CD4-positive, alpha-beta T cell treated with Interleukin-15 for 1 hour (primary cell): ENCODE measurements around the gene DOCK7.
"Not testable (repeated sequence)": the region's sequence is repeated elsewhere in the genome, so short reads cannot be mapped to it uniquely, and the experiment has no call there.

Experiments used
- DNase-seq: peaks from one replicate; pipeline ENCODE4 v3.0.0-alpha.2; 2020

Gene DOCK7

GRCh38 chr1:62601457-62601856 is 86.7 kb downstream of the DOCK7 start:
- no peak for DNase-seq

- DNase-seq = no peak
Observed at GRCh38 chr1:62599044-62599443, 89.1 kb downstream of the DOCK7 start.

GRCh38 chr1:62597281-62597680 is 90.9 kb downstream of the DOCK7 start, which contains the start of gene ANGPTL3:
TSS of gene ANGPTL3 (plus strand) at chr1:62597520. CDS start at chr1:62597567, 47 bp downstream.
- DNase-seq = no peak

GRCh38 chr1:62595647-62596046 is 92.5 kb downstream of the DOCK7 start:
- DNase-seq = no peak

GRCh38 chr1:62593825-62594394 is 94.3 kb downstream of the DOCK7 start:
- DNase-seq = no peak

- no peak for DNase-seq
Observed at GRCh38 chr1:62590970-62591368, 97.2 kb downstream of the DOCK7 start.

GRCh38 chr1:62590255-62590969 is 97.8 kb downstream of the DOCK7 start:
- DNase-seq = no peak

GRCh38 chr1:62589321-62589720 is 98.9 kb downstream of the DOCK7 start:
- no peak for DNase-seq

- no peak for DNase-seq
Observed at GRCh38 chr1:62588000-62588399, 100.2 kb downstream of the DOCK7 start.

GRCh38 chr1:62585469-62586155 is 102.6 kb downstream of the DOCK7 start:
- DNase-seq = no peak

- DNase-seq = no peak
Observed at GRCh38 chr1:62573675-62574074, 114.5 kb downstream of the DOCK7 start.

GRCh38 chr1:62572476-62572875 is 115.7 kb downstream of the DOCK7 start:
- DNase-seq = no peak

- not testable (repeated sequence) for DNase-seq
Observed at GRCh38 chr1:62571517-62571916, 116.7 kb downstream of the DOCK7 start.

GRCh38 chr1:62567926-62568325 is 120.3 kb downstream of the DOCK7 start:
- DNase-seq = not testable (repeated sequence)

GRCh38 chr1:62567182-62567581 is 121.0 kb downstream of the DOCK7 start:
- not testable (repeated sequence) for DNase-seq

GRCh38 chr1:62561306-62561705 is 126.9 kb downstream of the DOCK7 start:
- no peak for DNase-seq

- DNase-seq = no peak
Observed at GRCh38 chr1:62544570-62544969, 143.6 kb downstream of the DOCK7 start.

GRCh38 chr1:62541048-62541447 is 147.1 kb downstream of the DOCK7 start:
- DNase-seq = no peak

GRCh38 chr1:62539028-62539447 is 149.1 kb downstream of the DOCK7 start:
- no peak for DNase-seq

- DNase-seq = no peak
Observed at GRCh38 chr1:62536865-62537264, 151.3 kb downstream of the DOCK7 start.

- DNase-seq = no peak
Observed at GRCh38 chr1:62530516-62531154, 157.6 kb downstream of the DOCK7 start.

GRCh38 chr1:62529227-62529626 is 159.0 kb downstream of the DOCK7 start:
- no peak for DNase-seq

GRCh38 chr1:62528015-62528414 is 160.2 kb downstream of the DOCK7 start:
- DNase-seq = peak; percentile 55

- not testable (repeated sequence) for DNase-seq
Observed at GRCh38 chr1:62527346-62527745, 160.8 kb downstream of the DOCK7 start.
